ENCODE results near the gene MRPL2. TPM values are rescaled to one million over a fixed set of nuclear protein-coding genes. Genes with fewer than 3 reads are reported as not detected.

MRPL2 gene
- total RNA-seq, 4 donors from 2014 or later, result 25.2 to 43.6 (median 28.1) TPM

DNA sequence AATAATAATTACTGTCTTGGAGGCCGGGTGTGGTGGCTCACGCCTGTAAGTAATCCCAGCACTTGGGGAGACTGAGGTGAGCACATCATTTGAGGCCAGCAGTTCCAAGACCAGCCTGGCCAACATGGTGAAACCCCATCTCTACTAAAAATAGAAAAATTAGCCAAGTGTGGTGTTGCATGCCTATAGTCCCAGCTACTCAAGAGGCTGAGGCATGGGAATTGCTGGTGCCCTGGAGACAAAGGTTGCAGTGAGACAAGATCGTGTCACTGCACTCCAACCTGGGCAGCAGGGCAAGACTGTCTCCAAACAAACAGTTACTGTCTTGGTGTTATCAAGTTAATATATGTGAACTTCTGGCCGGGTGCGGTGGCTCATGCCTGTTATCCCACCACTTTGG lies 32.9 kb downstream of the MRPL2 start:
- no peak for TF ChIP-seq POLR2AphosphoS5 (IDR thresholded peaks at IDR 0.05)
- TF ChIP-seq, protein P1, sequence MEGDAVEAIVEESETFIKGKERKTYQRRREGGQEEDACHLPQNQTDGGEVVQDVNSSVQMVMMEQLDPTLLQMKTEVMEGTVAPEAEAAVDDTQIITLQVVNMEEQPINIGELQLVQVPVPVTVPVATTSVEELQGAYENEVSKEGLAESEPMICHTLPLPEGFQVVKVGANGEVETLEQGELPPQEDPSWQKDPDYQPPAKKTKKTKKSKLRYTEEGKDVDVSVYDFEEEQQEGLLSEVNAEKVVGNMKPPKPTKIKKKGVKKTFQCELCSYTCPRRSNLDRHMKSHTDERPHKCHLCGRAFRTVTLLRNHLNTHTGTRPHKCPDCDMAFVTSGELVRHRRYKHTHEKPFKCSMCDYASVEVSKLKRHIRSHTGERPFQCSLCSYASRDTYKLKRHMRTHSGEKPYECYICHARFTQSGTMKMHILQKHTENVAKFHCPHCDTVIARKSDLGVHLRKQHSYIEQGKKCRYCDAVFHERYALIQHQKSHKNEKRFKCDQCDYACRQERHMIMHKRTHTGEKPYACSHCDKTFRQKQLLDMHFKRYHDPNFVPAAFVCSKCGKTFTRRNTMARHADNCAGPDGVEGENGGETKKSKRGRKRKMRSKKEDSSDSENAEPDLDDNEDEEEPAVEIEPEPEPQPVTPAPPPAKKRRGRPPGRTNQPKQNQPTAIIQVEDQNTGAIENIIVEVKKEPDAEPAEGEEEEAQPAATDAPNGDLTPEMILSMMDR (IDR thresholded peaks at IDR 0.05), result no peak
- no peak for TF ChIP-seq EP300 (IDR thresholded peaks at IDR 0.05)
- no peak for TF ChIP-seq POLR2A (IDR thresholded peaks at IDR 0.05; ENCODE audit: low read depth)
- 81% methylated on average over 5 of the region's 5 CpGs for WGBS
- DNase-seq (ENCODE audit: extremely low spot score), result no peak
- intact Hi-C loops (cut with DNase I), result no loop called here
- Histone ChIP-seq H3K27ac (replicated peaks in 1 of 4) (no peak overlapping the region), H3K36me3 (peaks cover 64 to 72% (median 67%) of the 10 kb centered on the region in 4 donors), H3K4me1 (peaks cover 16 to 28% (median 22%) of the 10 kb centered on the region in 4 donors), H3K4me3 (no peak overlapping the region), H3K27me3 (no peaks in the 10 kb centered on the region), H3K9me3 (no peaks in the 10 kb centered on the region)

DNA sequence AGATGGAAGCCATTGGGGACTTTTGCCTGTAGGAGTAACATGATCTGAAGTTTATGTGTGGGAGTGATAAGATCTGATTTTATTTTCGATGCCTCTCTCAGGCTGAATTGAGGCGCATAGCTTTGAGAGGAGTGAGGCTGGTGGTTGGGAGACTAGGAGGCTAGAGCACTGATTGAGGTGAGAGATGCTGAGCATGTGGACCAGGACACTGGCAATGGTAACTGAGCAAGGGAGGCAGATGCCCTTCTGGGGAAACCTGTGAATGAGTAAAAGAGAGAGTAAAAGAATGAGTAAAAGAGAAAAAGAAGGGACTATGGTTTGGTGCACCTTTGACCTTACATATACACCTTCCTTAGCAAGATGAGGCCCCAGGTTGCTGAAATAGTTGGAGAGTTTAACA lies 34.8 kb downstream of the MRPL2 start:
- TF ChIP-seq EP300 (IDR thresholded peaks at IDR 0.05), result no peak
- TF ChIP-seq, protein P1 (IDR thresholded peaks at IDR 0.05), result no peak
- intact Hi-C loops (cut with DNase I), result no loop called here
- DNase-seq (ENCODE audit: extremely low spot score), result no peak
- H3K9me3 ChIP-seq, result no peaks in the 10 kb centered on the region
- no peak overlapping the region for H3K4me3 ChIP-seq
- H3K27me3 ChIP-seq, result no peaks in the 10 kb centered on the region
- H3K4me1 ChIP-seq, result peaks cover 25 to 44% (median 31%) of the 10 kb centered on the region in 4 donors
- no peak overlapping the region for H3K27ac ChIP-seq (replicated peaks in 1 of 4)
- WGBS, result 95% methylated on average over 2 of the region's 2 CpGs
- H3K36me3 ChIP-seq, result peaks cover 45 to 65% (median 61%) of the 10 kb centered on the region in 4 donors

DNA sequence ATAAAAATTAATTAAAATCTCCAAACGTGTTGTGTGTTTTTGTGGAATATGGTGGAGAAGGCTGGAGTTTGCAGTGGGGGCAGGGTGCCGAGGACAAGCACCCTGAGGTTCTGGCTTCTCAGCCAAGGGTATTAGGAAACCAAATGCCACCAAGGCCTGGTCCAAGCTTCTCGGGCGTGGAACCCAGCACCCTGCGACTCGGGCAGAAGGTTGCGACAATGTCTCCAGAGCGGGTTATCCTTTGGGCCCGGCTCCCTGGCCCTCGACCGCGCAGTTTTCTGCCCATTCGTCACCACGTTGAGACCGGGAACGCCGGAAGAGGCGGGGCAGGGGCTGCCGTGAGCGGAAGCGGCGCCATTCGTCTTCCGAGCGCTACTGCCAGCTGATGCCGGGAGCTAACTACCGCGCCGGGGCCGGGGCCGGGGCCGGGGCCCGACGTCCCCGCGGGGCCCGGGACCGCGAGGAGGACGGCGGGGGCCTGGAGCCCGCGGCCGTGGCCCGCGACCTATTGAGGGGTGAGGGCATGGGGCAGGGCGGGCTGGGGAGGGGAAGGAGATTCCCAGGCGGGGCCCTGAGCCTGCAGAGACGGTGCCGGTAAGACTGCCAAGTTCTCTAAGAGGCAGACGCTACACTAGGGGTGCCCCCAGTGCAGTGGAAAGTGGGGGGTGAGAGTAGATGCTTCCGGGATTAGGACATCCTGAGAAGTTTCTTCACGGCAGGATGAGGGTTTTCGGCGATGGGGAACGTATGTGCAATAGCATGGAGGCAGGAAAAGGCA lies 37.8 kb downstream of the MRPL2 start, which contains the start of gene RRP36:
RRP36 (plus strand) TSS at position 354 of the 778 bp plus-strand sequence; CDS start at position 386, 32 bp downstream.
- intact Hi-C loops (cut with DNase I), result no loop called here
- H3K36me3 ChIP-seq, result peaks cover 27 to 60% (median 55%) of the 10 kb centered on the region in 4 donors
- WGBS, result under 1% methylated on average over 13 of the region's 56 CpGs
- H3K4me1 ChIP-seq, result peaks cover 42 to 64% (median 46%) of the 10 kb centered on the region in 4 donors
- no peaks in the 10 kb centered on the region for H3K9me3 ChIP-seq
- H3K27ac ChIP-seq (replicated peaks in 1 of 4), result peak within 1 kb of the TSS; percentile 83 to 97 (median 92)
- no peaks in the 10 kb centered on the region for H3K27me3 ChIP-seq
- TF ChIP-seq EP300 (IDR thresholded peaks at IDR 0.05), result no peak
- peak; percentile 75 to 77 for TF ChIP-seq POLR2AphosphoS5 (IDR thresholded peaks at IDR 0.05)
- peak within 1 kb of the TSS; percentile 79 to 99 (median 94) for H3K4me3 ChIP-seq
- DNase-seq (ENCODE audit: extremely low spot score), result peak; percentile 95

DNA sequence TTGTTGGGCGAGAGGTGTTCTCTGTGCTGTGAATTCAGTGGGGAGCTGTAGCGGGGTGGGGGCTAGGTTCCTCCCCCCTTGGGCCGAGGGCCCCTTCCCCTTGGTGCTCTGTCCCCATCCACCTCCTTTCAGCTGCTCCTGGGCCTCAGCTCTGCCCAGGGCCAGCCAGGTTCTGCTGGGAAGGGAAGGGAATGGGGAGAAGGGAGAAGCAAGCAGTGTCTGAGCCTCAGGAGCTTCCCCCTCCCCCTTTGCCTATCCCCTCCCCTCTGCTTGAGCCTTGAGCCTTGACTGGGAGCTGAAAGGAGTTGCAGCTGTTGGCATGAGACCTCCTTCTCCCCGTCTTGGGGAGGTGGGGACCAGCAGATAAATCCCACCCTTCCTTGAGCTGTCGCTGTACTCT lies 38.4 kb downstream of the MRPL2 start:
- intact Hi-C loops (cut with DNase I), result no loop called here
- TF ChIP-seq POLR2AphosphoS5 (IDR thresholded peaks at IDR 0.05) (no peak), EP300 (IDR thresholded peaks at IDR 0.05) (no peak), POLR2A (IDR thresholded peaks at IDR 0.05; ENCODE audit: low read depth) (no peak)
- TF ChIP-seq, protein P1 (IDR thresholded peaks at IDR 0.05), result no peak
- H3K27ac ChIP-seq (replicated peaks in 1 of 4), result peak overlapping the region; percentile 83 to 97 (median 92)
- peak overlapping the region; percentile 79 to 99 (median 94) for H3K4me3 ChIP-seq
- H3K4me1 ChIP-seq, result peaks cover 48 to 71% (median 52%) of the 10 kb centered on the region in 4 donors
- H3K27me3 ChIP-seq, result no peaks in the 10 kb centered on the region
- H3K36me3 ChIP-seq, result peaks cover 21 to 54% (median 49%) of the 10 kb centered on the region in 4 donors
- H3K9me3 ChIP-seq, result no peaks in the 10 kb centered on the region
- WGBS, result 39% methylated on average over 5 of the region's 5 CpGs
- no peak for DNase-seq (ENCODE audit: extremely low spot score)

DNA sequence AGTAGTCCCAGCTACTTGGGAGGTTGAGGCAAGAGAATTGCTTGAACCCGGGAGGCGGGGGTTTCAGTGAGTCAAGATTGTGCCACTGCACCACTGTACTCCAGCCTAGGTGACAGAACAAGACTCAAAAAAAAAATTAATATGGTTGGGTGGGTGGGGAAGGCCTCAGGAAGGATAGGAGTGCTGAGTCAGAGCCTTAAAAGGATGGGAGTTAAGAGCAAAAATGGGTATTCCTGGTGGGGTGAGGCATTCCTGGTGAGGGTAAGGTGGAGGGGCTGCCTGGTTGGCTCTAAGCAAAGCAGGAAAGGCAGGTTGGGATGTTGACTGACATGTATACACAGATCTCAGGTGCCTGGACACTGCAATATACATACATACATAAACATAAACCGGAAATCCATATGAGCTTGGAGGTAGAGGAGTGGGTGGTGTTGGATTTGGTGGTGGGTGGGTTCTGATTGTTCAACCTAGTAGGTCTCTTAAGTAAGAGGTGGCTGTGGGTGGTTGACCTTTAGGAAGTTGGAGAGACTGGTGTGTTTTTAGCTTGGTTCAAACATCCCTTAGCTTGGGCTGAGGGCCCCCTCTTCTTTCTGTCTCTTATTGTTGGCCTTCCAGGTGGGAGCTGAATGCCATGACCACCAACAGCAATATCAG lies 39.1 kb downstream of the MRPL2 start:
- H3K27ac ChIP-seq (replicated peaks in 1 of 4), result peak overlapping the region in 3 of 4 donors; percentile 83 to 97 (median 92)
- peaks cover 16 to 48% (median 43%) of the 10 kb centered on the region in 4 donors for H3K36me3 ChIP-seq
- intact Hi-C loops (cut with DNase I), result no loop called here
- TF ChIP-seq, protein P1 (IDR thresholded peaks at IDR 0.05), result no peak
- no peak for TF ChIP-seq POLR2A (IDR thresholded peaks at IDR 0.05; ENCODE audit: low read depth)
- TF ChIP-seq EP300 (IDR thresholded peaks at IDR 0.05), result no peak
- TF ChIP-seq POLR2AphosphoS5 (IDR thresholded peaks at IDR 0.05), result no peak
- no peak for DNase-seq (ENCODE audit: extremely low spot score)
- no peak overlapping the region for H3K4me3 ChIP-seq
- WGBS, result 87% methylated on average over 3 of the region's 3 CpGs
- no peaks in the 10 kb centered on the region for H3K9me3 ChIP-seq
- peaks cover 55 to 77% (median 59%) of the 10 kb centered on the region in 4 donors for H3K4me1 ChIP-seq
- no peaks in the 10 kb centered on the region for H3K27me3 ChIP-seq

All from esophagus muscularis mucosa (tissue), 4 donors.